GM12801 (cell line): ENCODE measurements around the gene ACSF2.

Experiments used
- TF ChIP-seq, protein P1 (sequence below): IDR thresholded peaks from one replicate; pipeline ENCODE4 v1.5.1; 2011; ENCODE audit warnings: control low read depth; ENCODE audit not compliant: insufficient read length; ENCODE audit errors: extremely low read depth

Gene ACSF2

DNA sequence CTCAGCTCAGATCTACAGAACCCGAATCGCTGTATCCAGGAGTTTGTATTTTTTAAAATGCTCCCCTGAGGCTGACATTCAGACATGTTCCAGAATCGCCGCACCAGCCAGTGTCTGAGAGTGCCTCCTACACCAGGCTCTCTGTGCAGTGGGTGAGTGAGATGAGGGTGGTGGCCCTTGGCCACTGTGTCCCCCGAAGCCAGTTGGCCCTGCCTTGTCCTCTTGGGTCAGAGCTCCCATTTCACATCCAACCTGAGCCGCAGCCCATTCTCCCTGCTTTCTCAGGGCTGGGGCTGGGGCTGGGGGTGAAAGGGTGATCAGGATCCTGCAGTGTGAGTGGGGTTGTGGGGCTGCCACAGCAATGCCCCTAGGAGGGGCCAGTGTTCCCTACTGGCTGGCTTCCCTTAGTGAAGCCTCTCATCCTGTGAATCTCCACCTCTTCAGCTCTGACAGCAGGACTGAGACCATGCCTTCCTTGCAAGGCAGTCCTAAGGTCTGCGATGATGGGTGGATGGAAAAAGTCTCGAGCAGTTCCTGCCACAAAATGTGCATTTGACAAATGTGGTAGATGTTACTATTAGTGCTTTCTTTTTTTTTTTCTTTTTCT lies 69.3 kb downstream of the ACSF2 start:
- TF ChIP-seq, protein P1, sequence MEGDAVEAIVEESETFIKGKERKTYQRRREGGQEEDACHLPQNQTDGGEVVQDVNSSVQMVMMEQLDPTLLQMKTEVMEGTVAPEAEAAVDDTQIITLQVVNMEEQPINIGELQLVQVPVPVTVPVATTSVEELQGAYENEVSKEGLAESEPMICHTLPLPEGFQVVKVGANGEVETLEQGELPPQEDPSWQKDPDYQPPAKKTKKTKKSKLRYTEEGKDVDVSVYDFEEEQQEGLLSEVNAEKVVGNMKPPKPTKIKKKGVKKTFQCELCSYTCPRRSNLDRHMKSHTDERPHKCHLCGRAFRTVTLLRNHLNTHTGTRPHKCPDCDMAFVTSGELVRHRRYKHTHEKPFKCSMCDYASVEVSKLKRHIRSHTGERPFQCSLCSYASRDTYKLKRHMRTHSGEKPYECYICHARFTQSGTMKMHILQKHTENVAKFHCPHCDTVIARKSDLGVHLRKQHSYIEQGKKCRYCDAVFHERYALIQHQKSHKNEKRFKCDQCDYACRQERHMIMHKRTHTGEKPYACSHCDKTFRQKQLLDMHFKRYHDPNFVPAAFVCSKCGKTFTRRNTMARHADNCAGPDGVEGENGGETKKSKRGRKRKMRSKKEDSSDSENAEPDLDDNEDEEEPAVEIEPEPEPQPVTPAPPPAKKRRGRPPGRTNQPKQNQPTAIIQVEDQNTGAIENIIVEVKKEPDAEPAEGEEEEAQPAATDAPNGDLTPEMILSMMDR, result no peak

DNA sequence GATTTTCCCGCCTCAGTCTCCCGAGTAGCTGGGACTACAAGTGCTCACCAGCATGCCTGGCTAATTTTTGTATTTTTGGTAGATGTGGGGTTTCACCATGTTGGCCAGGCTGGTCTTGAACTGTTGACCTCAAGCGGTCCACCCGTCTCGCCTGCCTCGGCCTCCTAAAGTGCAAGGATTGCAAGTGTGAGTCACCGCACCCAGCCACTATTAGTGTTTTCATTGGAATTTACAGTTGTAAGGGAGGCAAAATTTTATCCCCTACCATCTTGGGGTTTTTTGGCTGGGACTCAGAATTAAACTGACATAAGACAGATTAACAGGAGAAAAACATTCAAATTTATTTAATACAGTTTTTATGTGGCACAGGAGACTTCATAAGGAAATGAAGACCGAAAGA lies 69.9 kb downstream of the ACSF2 start:
- TF ChIP-seq, protein P1, result no peak

DNA sequence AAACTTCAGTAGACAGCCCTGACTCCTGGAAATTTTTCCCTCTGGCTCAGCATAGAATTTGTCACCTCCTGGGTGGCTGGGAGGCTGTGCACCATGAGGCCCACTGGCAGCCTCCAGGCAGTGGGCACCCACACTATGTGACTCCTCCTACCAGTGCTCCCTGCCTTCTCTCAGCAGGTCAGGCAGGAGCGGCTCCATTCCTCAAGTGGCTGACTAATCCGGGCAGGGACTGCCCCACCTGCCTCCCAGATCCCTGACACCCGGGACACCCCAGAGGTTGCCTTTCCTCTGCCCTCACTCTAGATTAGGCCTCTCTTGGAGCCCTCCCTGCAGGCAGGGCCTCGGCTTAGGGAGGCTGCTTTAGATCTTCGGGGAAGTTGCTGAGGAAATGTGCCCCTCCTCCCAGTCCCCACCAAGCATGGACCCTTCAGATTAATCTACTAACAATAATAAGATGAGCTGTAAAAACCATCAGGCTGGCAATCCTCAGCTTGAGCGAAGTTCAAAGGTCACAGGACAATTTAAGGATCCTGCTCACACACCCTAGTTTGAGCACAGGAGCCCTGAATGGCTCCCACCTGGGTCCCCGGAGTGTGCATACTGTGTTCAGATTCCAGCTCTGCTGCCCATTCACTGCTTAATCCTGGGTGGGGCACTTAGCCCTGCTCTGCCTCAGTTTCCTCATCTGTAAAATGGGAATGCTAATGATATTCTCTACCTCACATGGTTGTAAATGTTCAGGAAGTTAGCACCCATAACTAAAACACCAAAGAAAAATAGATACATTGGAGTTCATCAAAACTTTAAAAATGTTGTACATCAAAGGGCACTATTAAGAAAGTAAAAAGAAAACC lies 72.2 kb downstream of the ACSF2 start:
- TF ChIP-seq, protein P1, result no peak

DNA sequence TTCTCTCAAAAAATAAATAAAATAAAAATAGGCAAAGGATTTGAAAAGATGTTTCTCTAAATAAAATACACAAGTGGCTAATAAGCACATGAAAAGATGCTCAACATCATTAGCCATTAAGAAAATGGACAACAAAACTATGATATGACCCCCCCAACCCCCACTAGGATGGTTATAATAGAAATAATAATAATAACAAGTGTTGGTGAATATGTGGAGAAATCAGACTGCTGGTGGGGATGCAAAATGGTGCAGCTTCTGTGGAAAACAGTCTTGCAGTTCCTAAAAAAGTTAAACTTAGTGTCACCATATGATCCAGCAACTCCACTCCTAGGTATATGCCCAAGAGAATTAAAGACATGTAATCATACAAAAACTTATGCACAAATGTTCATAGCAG lies 73.3 kb downstream of the ACSF2 start:
- TF ChIP-seq, protein P1, result no peak

DNA sequence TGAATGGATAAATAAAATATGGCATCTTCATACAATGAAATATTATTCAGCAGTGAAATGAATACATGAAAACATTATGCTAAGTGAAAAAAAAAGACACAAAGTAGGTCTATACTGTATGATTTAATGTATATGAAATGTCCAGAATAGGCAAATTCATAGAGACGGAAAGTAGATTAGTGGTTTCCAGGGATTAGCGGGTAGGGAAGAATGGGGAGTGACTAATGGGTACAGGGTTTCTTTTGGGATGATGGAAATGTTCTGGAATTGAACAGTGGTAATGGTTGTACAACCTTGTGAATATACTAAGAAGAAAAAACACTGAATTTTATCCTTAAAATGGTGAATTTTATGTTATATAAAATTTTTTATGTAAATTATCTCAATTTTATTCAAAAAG lies 73.7 kb downstream of the ACSF2 start:
- TF ChIP-seq, protein P1, result no peak

DNA sequence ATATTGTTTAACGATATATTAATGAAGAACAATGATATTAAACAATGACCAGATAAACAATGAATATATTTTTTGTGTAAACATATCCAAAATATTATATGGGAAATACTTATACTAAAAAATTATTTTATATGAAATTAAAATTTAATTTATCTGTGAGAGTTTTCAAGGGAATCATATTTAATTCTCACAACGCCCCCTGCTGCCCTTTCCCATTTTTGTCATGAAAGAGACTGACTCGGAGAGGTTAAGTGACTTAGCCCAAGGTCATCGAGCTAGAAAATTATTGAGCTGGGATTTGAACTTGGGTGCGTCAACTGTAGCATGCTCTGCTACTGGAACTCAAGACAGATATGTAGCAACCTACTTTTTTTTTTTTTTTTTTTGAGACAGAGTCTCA lies 75.0 kb downstream of the ACSF2 start:
- TF ChIP-seq, protein P1, result no peak

DNA sequence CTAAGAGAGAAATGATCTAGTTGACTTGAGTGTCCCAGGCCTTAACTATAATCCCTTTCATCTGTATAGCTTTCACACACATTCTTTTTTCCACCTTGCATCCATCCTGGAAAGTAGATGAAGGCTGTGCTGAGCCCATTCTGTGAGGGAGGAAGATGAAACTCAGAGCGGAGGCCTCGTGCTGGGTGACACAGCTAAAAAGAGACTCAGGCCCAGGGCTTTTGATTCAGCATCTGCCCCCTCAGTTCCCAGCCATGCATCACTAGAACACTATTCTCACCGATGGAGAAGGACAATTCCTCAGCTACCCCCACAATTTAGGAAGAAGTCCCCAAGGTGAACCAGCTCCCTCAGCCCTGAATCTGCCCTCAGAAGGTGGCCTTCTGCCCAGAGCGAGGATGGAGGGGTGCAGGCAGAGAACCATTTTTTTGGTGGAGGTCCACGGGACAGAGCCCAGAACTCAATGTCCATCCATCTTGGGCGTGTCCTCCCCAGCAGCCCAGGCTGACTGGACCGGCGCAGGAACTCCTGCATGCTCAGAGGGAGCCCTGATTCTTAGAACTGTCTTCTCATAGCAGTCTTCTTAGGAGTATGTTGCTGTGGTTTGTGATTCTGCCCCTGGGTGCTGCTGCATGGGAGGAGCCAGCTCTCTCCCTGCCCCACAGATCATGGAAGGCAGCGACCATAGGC lies 76.4 kb downstream of the ACSF2 start:
- TF ChIP-seq, protein P1, result no peak
